Activated T-helper 1 cell treated with anti-CD3 and anti-CD28 coated beads, Interleukin-12 subunit alpha, Interleukin-12 subunit beta, Interleukin-2, Interleukin-4 antibody, amounts not matched to agents 30 ng/mL and 10 ng/mL and 1 ng/mL, durations not matched to agents 14 hours and 24 hours and 36 hours (primary cell): ENCODE measurements around the gene LY6G6C. TPM values are rescaled to one million over a fixed set of nuclear protein-coding genes. Genes with fewer than 3 reads are reported as not detected.
"Not testable (repeated sequence)": the region's sequence is repeated elsewhere in the genome, so short reads cannot be mapped to it uniquely, and the experiment has no call there.

ENCODE experiments used
- DNase-seq: peaks from one replicate; pipeline ENCODE4 v3.0.0; 2021; ENCODE audit warnings: low spot score
- H3K27ac Mint-ChIP-seq: one replicate; pipeline ENCODE4 v1.8.0; 2021; ENCODE audit warnings: mild to moderate bottlenecking, mixed read lengths
- H3K27me3 Mint-ChIP-seq: one replicate; pipeline ENCODE4 v1.8.0; 2022; ENCODE audit warnings: mild to moderate bottlenecking, moderate library complexity, mixed read lengths; ENCODE audit not compliant: insufficient read depth
- H3K36me3 Mint-ChIP-seq: one replicate; pipeline ENCODE4 v1.8.0; 2021; ENCODE audit warnings: low read depth, mixed read lengths
- H3K4me1 Mint-ChIP-seq: one replicate; pipeline ENCODE4 v1.8.0; 2021; ENCODE audit warnings: low read depth, mixed read lengths
- H3K4me3 Mint-ChIP-seq: one replicate; pipeline ENCODE4 v1.8.0; 2021; ENCODE audit warnings: mild to moderate bottlenecking, moderate library complexity, mixed read lengths
- H3K9me3 Mint-ChIP-seq: one replicate; pipeline ENCODE4 v1.8.0; 2021; ENCODE audit warnings: mixed read lengths
- intact Hi-C: fragments of 100-400 bp; cut with micrococcal nuclease; formaldehyde crosslinking; loops from one replicate; pipeline ENCODE4 v1.15.1; 2024
- total RNA-seq: library from RNA; stranded (reverse); gene quantifications from 2 replicates; pipeline ENCODE4 v1.2.3, GENCODE V29; 2022

LY6G6C gene
- total RNA-seq, 1 donor from 2014 or later: not detected

- Mint-ChIP-seq H3K4me3 (no peak overlapping the region), H3K4me1 (peaks cover 5% of the 10 kb centered on the region), H3K27me3 (peaks cover 6% of the 10 kb centered on the region), H3K36me3 (no peaks in the 10 kb centered on the region), H3K9me3 (no peaks in the 10 kb centered on the region), H3K27ac (no peak overlapping the region)
- intact Hi-C loops: no loop called here
- DNase-seq: no peak
Measured at GRCh38 chr6:31717499-31718222, 3.9 kb downstream of the LY6G6C start.

- H3K27me3 Mint-ChIP-seq: peaks cover 10% of the 10 kb centered on the region
- H3K9me3 Mint-ChIP-seq: no peaks in the 10 kb centered on the region
- intact Hi-C loops: no loop called here
- no peaks in the 10 kb centered on the region for H3K36me3 Mint-ChIP-seq
- H3K4me1 Mint-ChIP-seq: peaks cover 15% of the 10 kb centered on the region
- no peak for DNase-seq
- H3K27ac Mint-ChIP-seq: no peak within 1 kb of the TSS
- no peak within 1 kb of the TSS for H3K4me3 Mint-ChIP-seq
Measured at GRCh38 chr6:31715022-31715958, 6.3 kb downstream of the LY6G6C start, which contains the start of gene LY6G6D. LY6G6D (plus strand) TSS chr6:31715348; CDS start chr6:31715356, 8 bp downstream.

GRCh38 chr6:31713991-31714684, 7.4 kb downstream of the LY6G6C start:
- H3K4me3 Mint-ChIP-seq: no peak overlapping the region
- H3K27ac Mint-ChIP-seq: no peak overlapping the region
- intact Hi-C loops: no loop called here
- peaks cover 15% of the 10 kb centered on the region for H3K4me1 Mint-ChIP-seq
- DNase-seq: no peak
- H3K36me3 Mint-ChIP-seq: no peaks in the 10 kb centered on the region
- peaks cover 10% of the 10 kb centered on the region for H3K27me3 Mint-ChIP-seq
- no peaks in the 10 kb centered on the region for H3K9me3 Mint-ChIP-seq

GRCh38 chr6:31713465-31713864, 8.1 kb downstream of the LY6G6C start:
- no peak for DNase-seq
- Mint-ChIP-seq H3K36me3 (no peaks in the 10 kb centered on the region), H3K4me1 (peaks cover 15% of the 10 kb centered on the region), H3K9me3 (no peaks in the 10 kb centered on the region), H3K4me3 (no peak overlapping the region), H3K27me3 (peaks cover 10% of the 10 kb centered on the region), H3K27ac (no peak overlapping the region)
- intact Hi-C loops: no loop called here

GRCh38 chr6:31712296-31712695, 9.2 kb downstream of the LY6G6C start:
- H3K4me1 Mint-ChIP-seq: peaks cover 15% of the 10 kb centered on the region
- no peaks in the 10 kb centered on the region for H3K36me3 Mint-ChIP-seq
- intact Hi-C loops: no loop called here
- no peak overlapping the region for H3K27ac Mint-ChIP-seq
- no peaks in the 10 kb centered on the region for H3K9me3 Mint-ChIP-seq
- no peak overlapping the region for H3K4me3 Mint-ChIP-seq
- no peak for DNase-seq
- peaks cover 10% of the 10 kb centered on the region for H3K27me3 Mint-ChIP-seq

GRCh38 chr6:31711233-31711632, 10.3 kb downstream of the LY6G6C start:
- Mint-ChIP-seq H3K4me1 (peaks cover 15% of the 10 kb centered on the region), H3K27me3 (peaks cover 10% of the 10 kb centered on the region), H3K9me3 (no peaks in the 10 kb centered on the region), H3K27ac (no peak overlapping the region), H3K36me3 (no peaks in the 10 kb centered on the region), H3K4me3 (no peak overlapping the region)
- intact Hi-C loops: no loop called here
- no peak for DNase-seq

GRCh38 chr6:31710523-31711219, 10.9 kb downstream of the LY6G6C start:
- Mint-ChIP-seq H3K9me3 (no peaks in the 10 kb centered on the region), H3K4me3 (no peak overlapping the region), H3K27me3 (peaks cover 10% of the 10 kb centered on the region), H3K36me3 (no peaks in the 10 kb centered on the region), H3K4me1 (peaks cover 15% of the 10 kb centered on the region), H3K27ac (no peak overlapping the region)
- DNase-seq: no peak
- intact Hi-C loops: no loop called here

- DNase-seq, H3K36me3 Mint-ChIP-seq, H3K4me3 Mint-ChIP-seq, intact Hi-C loops, H3K9me3 Mint-ChIP-seq, H3K27me3 Mint-ChIP-seq, H3K27ac Mint-ChIP-seq: not testable (repeated sequence)
- H3K4me1 Mint-ChIP-seq: peaks cover 14% of the 10 kb centered on the region
Measured at GRCh38 chr6:31709157-31709556, 12.4 kb downstream of the LY6G6C start.

GRCh38 chr6:31708224-31708623, 13.3 kb downstream of the LY6G6C start:
- DNase-seq: no peak
- no peak overlapping the region for H3K4me3 Mint-ChIP-seq
- peaks cover 2% of the 10 kb centered on the region for H3K36me3 Mint-ChIP-seq
- intact Hi-C loops: no loop called here
- peaks cover 13% of the 10 kb centered on the region for H3K4me1 Mint-ChIP-seq
- H3K27me3 Mint-ChIP-seq: peaks cover 4% of the 10 kb centered on the region
- no peaks in the 10 kb centered on the region for H3K9me3 Mint-ChIP-seq
- H3K27ac Mint-ChIP-seq: no peak overlapping the region

- peaks cover 2% of the 10 kb centered on the region for H3K36me3 Mint-ChIP-seq
Measured at GRCh38 chr6:31707701-31708100, 13.8 kb downstream of the LY6G6C start.

GRCh38 chr6:31706599-31706998, 14.9 kb downstream of the LY6G6C start, which contains the start of gene LY6G6F:
LY6G6F (plus strand) TSS chr6:31706866; CDS start chr6:31706907, 41 bp downstream.
- no peak within 1 kb of the TSS for H3K4me3 Mint-ChIP-seq
- H3K9me3 Mint-ChIP-seq: no peaks in the 10 kb centered on the region
- peaks cover 23% of the 10 kb centered on the region for H3K4me1 Mint-ChIP-seq
- H3K27ac Mint-ChIP-seq: no peak within 1 kb of the TSS
- no peaks in the 10 kb centered on the region for H3K27me3 Mint-ChIP-seq
- no peak for DNase-seq
- H3K36me3 Mint-ChIP-seq: peaks cover 5% of the 10 kb centered on the region
- intact Hi-C loops: no loop called here

More at GRCh38 chr6:31707701-31708100, 13.8 kb downstream of the LY6G6C start:
- no peaks in the 10 kb centered on the region for H3K9me3 Mint-ChIP-seq
- intact Hi-C loops: no loop called here
- H3K4me3 Mint-ChIP-seq: no peak overlapping the region
- H3K27me3 Mint-ChIP-seq: peaks cover 4% of the 10 kb centered on the region
- H3K4me1 Mint-ChIP-seq: peaks cover 15% of the 10 kb centered on the region
- no peak overlapping the region for H3K27ac Mint-ChIP-seq
- no peak for DNase-seq

- intact Hi-C loops: no loop called here
- H3K27ac Mint-ChIP-seq: no peak overlapping the region
- no peak for DNase-seq
- no peak overlapping the region for H3K4me3 Mint-ChIP-seq
- H3K9me3 Mint-ChIP-seq: no peaks in the 10 kb centered on the region
- peaks cover 8% of the 10 kb centered on the region for H3K36me3 Mint-ChIP-seq
- H3K27me3 Mint-ChIP-seq: no peaks in the 10 kb centered on the region
- peaks cover 25% of the 10 kb centered on the region for H3K4me1 Mint-ChIP-seq
Measured at GRCh38 chr6:31705931-31706330, 15.6 kb downstream of the LY6G6C start.
